Measurements from ENCODE around the gene SMPD4.

DNA sequence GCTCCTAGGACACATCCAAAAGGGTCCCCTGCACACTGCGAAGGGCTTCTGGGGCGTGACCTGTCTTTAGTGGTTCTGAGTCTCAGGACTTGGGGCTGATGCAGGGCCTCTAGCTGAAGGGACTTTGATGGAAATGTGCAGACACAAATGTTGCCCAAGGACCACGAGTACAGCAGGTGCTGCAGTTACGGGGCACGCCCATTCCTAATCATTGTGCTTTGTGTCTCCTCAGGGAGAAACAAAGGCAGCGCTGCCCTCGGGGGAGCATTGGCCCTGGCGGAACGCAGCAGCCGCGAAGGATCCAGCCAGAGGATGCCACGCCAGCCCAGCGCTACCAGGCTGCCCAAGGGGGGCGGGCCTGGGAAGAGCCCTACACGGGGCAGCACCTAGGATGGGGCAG is 8.8 kb upstream of the SMPD4 start:
- TF ChIP-seq, protein P1, sequence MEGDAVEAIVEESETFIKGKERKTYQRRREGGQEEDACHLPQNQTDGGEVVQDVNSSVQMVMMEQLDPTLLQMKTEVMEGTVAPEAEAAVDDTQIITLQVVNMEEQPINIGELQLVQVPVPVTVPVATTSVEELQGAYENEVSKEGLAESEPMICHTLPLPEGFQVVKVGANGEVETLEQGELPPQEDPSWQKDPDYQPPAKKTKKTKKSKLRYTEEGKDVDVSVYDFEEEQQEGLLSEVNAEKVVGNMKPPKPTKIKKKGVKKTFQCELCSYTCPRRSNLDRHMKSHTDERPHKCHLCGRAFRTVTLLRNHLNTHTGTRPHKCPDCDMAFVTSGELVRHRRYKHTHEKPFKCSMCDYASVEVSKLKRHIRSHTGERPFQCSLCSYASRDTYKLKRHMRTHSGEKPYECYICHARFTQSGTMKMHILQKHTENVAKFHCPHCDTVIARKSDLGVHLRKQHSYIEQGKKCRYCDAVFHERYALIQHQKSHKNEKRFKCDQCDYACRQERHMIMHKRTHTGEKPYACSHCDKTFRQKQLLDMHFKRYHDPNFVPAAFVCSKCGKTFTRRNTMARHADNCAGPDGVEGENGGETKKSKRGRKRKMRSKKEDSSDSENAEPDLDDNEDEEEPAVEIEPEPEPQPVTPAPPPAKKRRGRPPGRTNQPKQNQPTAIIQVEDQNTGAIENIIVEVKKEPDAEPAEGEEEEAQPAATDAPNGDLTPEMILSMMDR (IDR thresholded peaks at IDR 0.05; ENCODE audit: insufficient read depth, low read length, poor library complexity, severe bottlenecking) = no peak
- TF ChIP-seq EZH2phosphoT487 (conservative IDR thresholded peaks at IDR 0.05; ENCODE audit: low read length) = no peak
